HepG2 (cell line): ENCODE measurements around the gene CHRNB2. TPM values are rescaled to one million over a fixed set of nuclear protein-coding genes. Genes with fewer than 3 reads are reported as not detected.

Experiments
- DMTF1 ChIP-seq: sonication (generic); formaldehyde crosslinking; IDR thresholded peaks from 2 replicates; pipeline ENCODE4 v1.4.0; 2020; ENCODE audit warnings: mild to moderate bottlenecking, missing genetic modification reagents
- FUBP1 ChIP-seq: sonication (generic); formaldehyde crosslinking; IDR thresholded peaks from 2 replicates; pipeline ENCODE4 v1.5.1; 2020; ENCODE audit warnings: missing genetic modification reagents, mild to moderate bottlenecking, borderline replicate concordance
- HNF4A ChIP-seq: sonication (generic); formaldehyde crosslinking; IDR thresholded peaks from 2 replicates; pipeline ENCODE4 v1.4.0; 2020; ENCODE audit warnings: missing genetic modification reagents
- IKZF4 ChIP-seq: sonication (generic); formaldehyde crosslinking; IDR thresholded peaks from 2 replicates; pipeline ENCODE4 v1.5.1; 2020; ENCODE audit warnings: borderline replicate concordance, mild to moderate bottlenecking, low read depth, missing genetic modification reagents; ENCODE audit errors: not compliant biosample characterization
- IKZF5 ChIP-seq: IDR thresholded peaks from 2 replicates; pipeline ENCODE4 v1.6.1; 2018; ENCODE audit warnings: missing genetic modification reagents, mild to moderate bottlenecking, missing compliant biosample characterization
- NFKBIZ ChIP-seq: IDR thresholded peaks from 2 replicates; pipeline ENCODE4 v1.6.1; 2018; ENCODE audit warnings: missing genetic modification reagents, missing compliant biosample characterization
- SAFB2 ChIP-seq: sonication (generic); formaldehyde crosslinking; IDR thresholded peaks from 2 replicates; pipeline ENCODE4 v1.5.1; 2020; ENCODE audit warnings: missing genetic modification reagents, low read depth, mild to moderate bottlenecking, borderline replicate concordance
- ZNF282 ChIP-seq: fragments of 450-650 bp; IDR thresholded peaks from 2 replicates; pipeline ENCODE4 v1.6.1; 2018; ENCODE audit not compliant: partially characterized antibody
- ZNF382 ChIP-seq: sonication (generic); formaldehyde crosslinking; IDR thresholded peaks from 2 replicates; pipeline ENCODE4 v1.5.0; 2020; ENCODE audit warnings: missing genetic modification reagents, mild to moderate bottlenecking, borderline replicate concordance
- ZNF772 ChIP-seq: sonication (generic); formaldehyde crosslinking; IDR thresholded peaks from 2 replicates; pipeline ENCODE4 v1.5.0; 2020; ENCODE audit warnings: mild to moderate bottlenecking, missing genetic modification reagents
- ZNF841 ChIP-seq: sonication (generic); formaldehyde crosslinking; IDR thresholded peaks from 2 replicates; pipeline ENCODE4 v1.8.1; 2023; ENCODE audit warnings: missing genetic modification reagents, borderline replicate concordance
- ZNF883 ChIP-seq: sonication (generic); formaldehyde crosslinking; IDR thresholded peaks from 2 replicates; pipeline ENCODE4 v1.5.1; 2020; ENCODE audit warnings: mild to moderate bottlenecking, missing genetic modification reagents; ENCODE audit errors: not compliant biosample characterization
- polyA plus RNA-seq, 8 experiments: library from polyadenylated mRNA; depleted of rRNA in 3 of 8; stranded (reverse) in 7 of 8; unstranded in 1 of 8; fragments of >200 nt; fragmentation: Illumina TruSeq in 4 of 8; extraction: Trizol in 4 of 8; gene quantifications; 2 replicates each; pipeline versions ENCODE4 v1.2.1 to v1.2.3, GENCODE V29; 2011 to 2016; ENCODE audit warnings: low read depth in 4 of 8, missing spikeins in 1 of 8, mixed read lengths in 1 of 8; ENCODE audit not compliant: insufficient read depth in 1 of 8
- total RNA-seq, 5 experiments: library from RNA; depleted of rRNA; stranded (reverse); fragments of >200 nt; fragmentation: Illumina TruSeq; extraction: Trizol; gene quantifications; 2 replicates each; pipeline ENCODE4 v1.2.3, GENCODE V29; 2016; ENCODE audit warnings: low read depth in 1 of 5
- TF ChIP-seq, protein P1 (sequence below): sonication (generic); formaldehyde crosslinking; IDR thresholded peaks from 2 replicates; pipeline ENCODE4 v1.5.0; 2020; ENCODE audit warnings: missing genetic modification reagents, mild to moderate bottlenecking, borderline replicate concordance
- TF ChIP-seq, protein P2 (sequence below): sonication (generic); formaldehyde crosslinking; IDR thresholded peaks from 2 replicates; pipeline ENCODE4 v1.4.0; 2020; ENCODE audit warnings: missing genetic modification reagents, mild to moderate bottlenecking, borderline replicate concordance

CHRNB2 gene
- total and polyA plus RNA-seq, 2 of the 13 experiments (the other 11 are each of a cell fraction or from before 2014, with no cell fraction given) = 0.03 to 0.07 TPM

DNA sequence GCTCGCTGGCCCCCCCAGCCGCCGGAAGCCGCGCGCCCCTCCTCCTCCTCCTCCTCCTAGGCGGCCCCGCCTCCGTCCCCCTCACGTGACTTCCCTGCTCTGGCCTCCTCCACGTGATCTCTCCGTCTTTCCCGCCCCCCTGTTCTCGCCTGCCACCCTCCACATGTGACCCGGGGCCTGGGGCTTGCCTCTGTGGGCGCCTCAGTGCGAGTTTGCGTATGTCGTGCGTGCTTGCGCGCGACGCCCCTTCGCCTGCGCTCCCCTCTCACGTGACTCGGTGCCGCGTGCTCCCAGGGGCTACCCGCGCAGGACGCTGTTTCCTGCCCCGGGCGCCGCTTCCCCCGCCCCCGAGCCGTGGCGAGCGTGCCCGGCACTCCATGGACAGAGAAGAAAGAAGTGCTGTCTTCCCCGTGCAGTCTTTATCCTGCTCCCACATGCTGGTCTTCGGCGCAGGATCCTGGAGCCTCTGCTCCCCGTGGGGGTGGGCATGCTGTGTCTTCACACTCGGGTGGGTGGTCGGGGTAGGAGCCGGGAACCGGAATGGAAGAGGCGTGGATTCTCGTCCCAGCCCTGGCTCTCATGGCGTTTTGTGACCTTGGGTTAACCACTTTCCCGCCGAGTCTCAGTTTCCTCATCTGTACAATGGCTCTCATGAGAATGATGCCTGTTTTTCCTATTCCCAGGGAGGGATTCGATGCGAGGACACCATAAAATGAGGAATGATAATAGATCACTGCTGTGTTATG is 8.7 kb upstream of the CHRNB2 start (continued):
- TF ChIP-seq DMTF1 (CRISPR knock-in tag) (peak; percentile 97), IKZF5 (CRISPR knock-in tag) (peak; percentile 91), ZNF772 (CRISPR knock-in tag) (peak; percentile 99), ZNF883 (CRISPR knock-in tag) (peak; percentile 100), HNF4A (CRISPR knock-in tag) (no peak), ZNF382 (CRISPR knock-in tag) (no peak), FUBP1 (CRISPR knock-in tag) (no peak), IKZF4 (CRISPR knock-in tag) (peak; percentile 98), NFKBIZ (peak; percentile 87; the same call in 1 of the 2 replicates), SAFB2 (peak; percentile 70; the same call in 1 of the 2 replicates), ZNF841 (CRISPR knock-in tag) (peak; percentile 97), ZNF282 (no peak)
- TF ChIP-seq, protein P1, sequence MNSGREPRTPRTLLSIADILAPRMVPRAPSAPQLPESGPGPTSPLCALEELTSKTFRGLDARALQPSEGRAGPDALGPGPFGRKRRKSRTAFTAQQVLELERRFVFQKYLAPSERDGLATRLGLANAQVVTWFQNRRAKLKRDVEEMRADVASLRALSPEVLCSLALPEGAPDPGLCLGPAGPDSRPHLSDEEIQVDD (CRISPR knock-in tag) = peak; percentile 98
- TF ChIP-seq, protein P2, sequence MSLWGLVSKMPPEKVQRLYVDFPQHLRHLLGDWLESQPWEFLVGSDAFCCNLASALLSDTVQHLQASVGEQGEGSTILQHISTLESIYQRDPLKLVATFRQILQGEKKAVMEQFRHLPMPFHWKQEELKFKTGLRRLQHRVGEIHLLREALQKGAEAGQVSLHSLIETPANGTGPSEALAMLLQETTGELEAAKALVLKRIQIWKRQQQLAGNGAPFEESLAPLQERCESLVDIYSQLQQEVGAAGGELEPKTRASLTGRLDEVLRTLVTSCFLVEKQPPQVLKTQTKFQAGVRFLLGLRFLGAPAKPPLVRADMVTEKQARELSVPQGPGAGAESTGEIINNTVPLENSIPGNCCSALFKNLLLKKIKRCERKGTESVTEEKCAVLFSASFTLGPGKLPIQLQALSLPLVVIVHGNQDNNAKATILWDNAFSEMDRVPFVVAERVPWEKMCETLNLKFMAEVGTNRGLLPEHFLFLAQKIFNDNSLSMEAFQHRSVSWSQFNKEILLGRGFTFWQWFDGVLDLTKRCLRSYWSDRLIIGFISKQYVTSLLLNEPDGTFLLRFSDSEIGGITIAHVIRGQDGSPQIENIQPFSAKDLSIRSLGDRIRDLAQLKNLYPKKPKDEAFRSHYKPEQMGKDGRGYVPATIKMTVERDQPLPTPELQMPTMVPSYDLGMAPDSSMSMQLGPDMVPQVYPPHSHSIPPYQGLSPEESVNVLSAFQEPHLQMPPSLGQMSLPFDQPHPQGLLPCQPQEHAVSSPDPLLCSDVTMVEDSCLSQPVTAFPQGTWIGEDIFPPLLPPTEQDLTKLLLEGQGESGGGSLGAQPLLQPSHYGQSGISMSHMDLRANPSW (CRISPR knock-in tag) = peak; percentile 87; the same call in 1 of the 2 replicates
